Measurements from ENCODE around the gene IL20RA.

The IL20RA gene

DNA sequence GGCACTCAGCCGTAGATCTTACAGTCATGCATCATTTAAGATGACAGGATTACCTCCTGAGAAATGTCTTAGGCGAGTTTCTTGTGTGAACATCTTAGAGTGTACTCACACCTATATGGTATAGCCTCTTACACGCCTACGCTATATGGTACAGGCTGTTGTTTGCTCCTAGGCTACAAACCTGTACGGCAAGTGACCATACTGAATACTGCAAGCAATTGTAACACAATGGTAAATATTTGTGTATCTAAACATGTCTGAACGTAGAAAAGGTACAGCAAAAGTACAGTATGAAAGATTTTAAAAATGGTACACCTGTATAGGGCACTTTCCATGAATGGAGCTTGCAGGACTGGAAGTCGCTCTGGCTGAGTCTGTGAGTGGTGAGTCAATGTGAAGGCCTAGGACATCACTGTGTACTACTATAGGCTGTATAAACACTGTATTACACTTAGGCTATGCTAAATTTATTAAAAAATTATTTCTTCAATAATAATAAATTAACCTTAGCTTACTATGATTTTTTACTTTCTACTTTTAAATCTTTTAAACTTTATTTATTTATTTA is 541 bp upstream of the IL20RA start:
- DNase-seq: no peak

DNA sequence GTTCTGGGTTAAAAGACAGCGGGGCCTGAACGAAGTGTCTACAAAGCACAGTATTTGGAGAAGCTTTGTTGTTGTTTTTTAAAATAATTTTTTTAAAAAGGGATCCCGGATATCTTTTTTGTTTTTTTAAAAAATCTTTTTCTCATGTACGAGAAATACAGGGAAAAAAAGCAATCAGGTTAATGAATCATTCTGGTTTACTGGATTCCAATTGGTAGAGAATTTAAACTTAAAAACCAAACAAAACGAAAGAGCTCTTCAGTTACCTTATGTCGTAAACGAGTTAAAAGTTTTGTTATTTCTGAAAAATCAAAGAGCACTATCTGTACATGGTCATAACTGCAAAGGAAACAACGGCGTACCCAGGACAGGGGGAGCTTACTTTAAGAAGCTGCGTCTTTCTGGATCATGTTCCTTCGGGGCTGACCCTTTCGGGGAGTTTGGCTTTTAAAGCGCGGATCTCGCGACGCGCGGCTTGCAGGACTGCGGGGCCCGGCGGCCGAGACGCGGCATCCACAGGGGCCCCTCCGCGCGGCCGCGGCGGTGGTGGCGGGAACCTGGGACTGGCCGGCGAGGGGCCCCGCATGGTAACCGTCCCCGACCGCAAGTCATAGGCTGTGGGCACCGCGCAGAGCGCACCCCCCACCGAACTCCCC is 927 bp downstream of the IL20RA start:
- peak; percentile 38 for DNase-seq

DNA sequence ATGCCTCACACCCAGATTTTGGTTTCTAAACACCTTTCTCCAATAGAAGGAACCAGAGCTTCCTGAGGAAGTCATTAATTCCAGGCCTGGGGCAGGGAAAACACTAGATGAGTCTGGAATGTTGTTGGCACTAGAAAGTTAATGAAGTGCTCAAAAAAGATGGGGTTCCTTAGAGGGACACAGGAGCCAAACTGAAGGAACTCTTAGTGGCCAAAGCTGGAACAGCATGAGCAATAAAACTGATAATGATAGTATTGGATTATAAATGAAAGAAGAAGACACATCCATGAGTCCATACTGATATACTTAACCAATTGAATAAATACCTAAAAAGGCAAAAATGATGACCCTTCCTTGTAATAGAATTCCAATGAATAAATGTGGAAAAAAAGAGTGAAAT is 4.4 kb downstream of the IL20RA start:
- DNase-seq: no peak

DNA sequence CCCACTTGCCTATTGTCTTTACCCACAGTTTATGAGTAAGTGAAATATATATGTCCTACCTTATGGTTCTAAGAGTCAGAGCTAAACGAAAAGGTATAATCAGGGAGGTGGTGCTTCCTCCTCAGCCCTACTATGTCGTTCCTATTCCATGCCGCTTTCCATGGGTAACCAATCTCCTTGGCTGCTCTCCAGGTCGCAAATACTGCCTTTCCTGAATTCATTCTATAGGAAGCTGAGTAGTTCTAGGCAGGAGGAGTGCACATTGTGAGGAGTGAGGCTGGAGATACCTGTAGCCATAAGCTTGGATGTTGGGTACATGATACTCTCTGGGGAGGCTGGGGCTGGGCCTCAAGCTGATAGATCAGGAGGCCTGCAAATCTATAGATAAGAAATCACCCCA is 5.8 kb downstream of the IL20RA start:
- DNase-seq: no peak

DNA sequence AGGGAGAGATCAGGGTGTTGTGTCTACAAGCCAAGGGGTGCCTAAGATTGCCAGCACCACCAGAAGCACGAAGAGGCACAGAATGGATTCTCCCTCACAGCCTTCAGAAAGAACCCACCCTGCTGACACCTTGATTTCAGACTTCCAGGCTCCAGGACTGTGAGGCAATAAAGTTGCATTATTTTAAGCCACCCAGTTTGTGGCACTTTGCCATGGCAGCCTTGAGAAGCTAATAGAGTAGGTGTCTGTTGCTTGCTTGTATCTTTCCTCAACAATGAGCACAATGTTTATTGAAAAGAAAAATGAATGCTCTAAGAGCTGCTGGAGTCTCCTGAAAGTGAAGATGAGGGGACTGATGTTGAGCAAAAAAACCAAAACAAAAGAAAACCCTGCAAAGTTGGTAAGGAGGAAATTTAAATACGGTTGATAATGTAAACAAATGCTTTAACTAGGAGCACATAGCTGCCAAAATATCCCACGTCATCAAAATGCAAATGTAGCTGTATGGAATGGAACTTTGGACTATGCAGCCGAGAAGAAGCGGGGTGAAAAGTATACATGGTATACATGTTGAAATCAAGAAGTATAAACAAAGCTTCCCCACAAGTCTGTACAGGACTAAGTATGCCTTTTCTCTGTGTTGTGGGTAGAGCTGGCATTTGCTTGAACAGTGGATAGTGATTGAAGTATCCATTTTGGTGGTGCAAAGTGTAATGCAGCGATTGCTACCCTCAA is 8.0 kb downstream of the IL20RA start:
- no peak for DNase-seq

- DNase-seq: no peak
Observed at GRCh38 chr6:137033828-137034227, 10.9 kb downstream of the IL20RA start.

DNA sequence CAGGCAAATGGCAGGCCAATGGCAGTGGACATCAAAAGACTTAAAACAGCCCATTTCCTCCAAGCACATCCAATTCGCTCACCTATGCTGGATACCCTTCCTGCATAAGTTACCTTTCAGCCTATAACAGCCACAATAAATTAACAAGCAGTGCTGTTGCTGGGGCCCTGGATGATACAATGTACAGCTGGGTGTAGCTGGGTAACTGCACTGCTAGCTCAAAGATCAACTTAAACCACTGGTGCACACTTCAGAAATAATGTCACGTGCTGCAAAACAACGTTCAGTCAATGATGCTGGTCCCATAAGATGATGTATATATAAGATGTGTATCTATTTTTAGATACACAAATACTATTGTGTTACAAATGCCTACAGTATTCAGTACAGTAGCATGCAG is 13.6 kb downstream of the IL20RA start:
- no peak for DNase-seq

GRCh38 chr6:137028912-137029311 is 15.9 kb downstream of the IL20RA start:
- no peak for DNase-seq

GRCh38 chr6:137025786-137026730 is 18.7 kb downstream of the IL20RA start:
- no peak for DNase-seq

DNA sequence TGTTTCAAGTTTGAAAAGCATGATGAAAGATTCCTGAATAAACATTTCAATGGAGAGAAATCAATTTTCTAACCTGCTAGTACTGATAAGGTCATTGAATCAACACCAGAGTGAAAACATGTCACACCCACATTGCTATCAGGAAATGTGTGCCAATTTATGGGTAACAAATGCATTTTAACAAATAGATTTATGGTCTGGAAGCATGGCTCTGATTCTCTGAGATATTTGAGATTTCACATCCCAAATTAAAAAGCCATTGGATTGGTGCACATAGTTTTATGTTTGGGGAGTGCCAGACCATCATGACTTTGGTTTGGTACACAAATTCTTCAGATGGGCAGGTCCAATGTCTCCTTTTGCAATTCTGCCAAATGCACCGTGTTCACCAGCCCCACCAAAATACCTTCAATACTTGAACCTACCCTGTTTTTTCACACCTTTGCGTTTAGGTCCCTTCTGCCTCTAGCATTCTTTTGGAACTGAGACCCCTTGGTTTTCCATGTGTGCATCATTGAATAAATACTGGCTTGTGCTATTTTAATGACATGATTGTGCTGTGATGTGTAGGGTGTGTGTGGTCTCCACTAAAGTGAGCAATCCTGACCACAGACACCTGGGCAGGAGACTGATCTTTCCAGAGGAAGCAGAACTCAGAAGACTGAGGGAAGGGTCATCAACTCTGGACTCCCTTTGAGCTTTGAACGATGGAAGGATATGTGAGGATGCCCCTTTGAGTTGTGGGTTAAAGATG is 20.4 kb downstream of the IL20RA start:
- DNase-seq: no peak

GRCh38 chr6:137020776-137021175 is 24.0 kb downstream of the IL20RA start:
- no peak for DNase-seq

DNA sequence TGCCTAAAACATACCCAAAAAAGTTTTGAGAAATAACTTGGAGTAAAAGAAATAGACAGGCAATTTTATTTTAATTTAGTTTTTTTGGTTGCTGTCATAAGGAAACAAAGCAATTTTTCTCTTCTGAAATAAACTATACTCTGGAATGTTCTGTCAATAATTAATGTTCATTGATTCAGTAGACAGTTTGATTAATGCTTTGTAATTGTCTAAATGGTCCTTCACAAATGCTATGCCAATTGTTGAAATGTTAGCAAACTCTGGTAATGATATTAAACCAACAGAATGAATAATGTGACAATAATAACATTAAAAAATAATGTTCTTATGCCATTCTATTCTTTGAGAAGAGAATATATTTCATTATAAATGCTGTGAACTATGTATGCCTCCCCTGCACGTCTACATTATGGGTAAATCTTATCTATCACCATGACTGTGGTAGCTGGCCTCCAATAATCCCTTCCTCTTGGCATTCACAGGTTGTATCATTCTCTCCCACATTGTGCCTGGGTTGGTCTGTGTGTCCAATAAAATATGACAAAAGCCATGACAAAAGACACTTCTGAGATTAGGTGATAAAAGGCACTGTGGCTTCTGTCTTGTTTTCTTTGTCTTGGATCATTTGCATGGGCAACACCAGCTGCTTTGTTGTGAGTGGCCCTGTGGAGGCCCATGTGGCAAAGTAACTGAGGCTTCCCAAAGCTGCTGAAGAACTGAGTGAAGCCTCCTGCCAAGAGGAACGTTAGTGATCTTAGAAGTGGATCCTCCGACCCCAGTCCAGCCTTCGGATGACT is 25.1 kb downstream of the IL20RA start:
- DNase-seq: no peak

GRCh38 chr6:137017081-137017480 is 27.7 kb downstream of the IL20RA start:
- DNase-seq: no peak

DNA sequence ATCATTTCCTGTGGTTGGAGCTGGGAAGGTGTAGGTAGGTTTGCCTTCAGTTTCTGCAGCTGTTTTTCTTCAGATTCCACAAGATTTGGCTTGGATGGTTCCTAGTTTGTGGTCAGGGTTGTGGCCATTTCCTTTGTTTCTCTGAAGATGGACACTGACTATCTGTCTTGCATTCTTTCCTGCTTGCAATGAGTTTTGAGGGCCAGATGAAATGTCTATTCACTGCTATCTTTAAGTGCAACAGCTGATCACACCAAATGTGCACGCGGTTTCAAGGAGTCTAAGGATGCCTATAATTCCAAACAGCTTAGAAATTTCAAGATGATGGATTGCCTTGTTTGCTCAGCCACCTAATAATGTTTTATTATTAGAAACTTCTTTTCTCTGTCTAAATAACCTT is 28.4 kb downstream of the IL20RA start:
- peak; percentile 22 for DNase-seq

- no peak for DNase-seq
Observed at GRCh38 chr6:137015943-137016342, 28.8 kb downstream of the IL20RA start.

GRCh38 chr6:137013738-137014602 is 30.8 kb downstream of the IL20RA start:
- DNase-seq: peak; percentile 34

- peak; percentile 46 for DNase-seq
Observed at GRCh38 chr6:137013031-137013430, 31.7 kb downstream of the IL20RA start.

- DNase-seq: no peak
Observed at GRCh38 chr6:137011406-137011805, 33.4 kb downstream of the IL20RA start.

- DNase-seq: no peak
Observed at GRCh38 chr6:137010128-137010718, 34.5 kb downstream of the IL20RA start.

- DNase-seq: no peak
Observed at GRCh38 chr6:137008204-137008603, 36.6 kb downstream of the IL20RA start.
